GM15510 (cell line): ENCODE results near the gene DGLUCY.

Experiments used
- POLR2A ChIP-seq: IDR thresholded peaks from 3 replicates; pipeline ENCODE4 v1.6.1; 2011; ENCODE audit warnings: borderline replicate concordance; ENCODE audit not compliant: insufficient read length; ENCODE audit errors: extremely low read depth

DGLUCY gene

GRCh38 chr14:91245029-91245428 lies 131.2 kb downstream of the DGLUCY start:
- TF ChIP-seq POLR2A, result no peak

- TF ChIP-seq POLR2A, result no peak
Measured at GRCh38 chr14:91246051-91246852, 132.4 kb downstream of the DGLUCY start.

GRCh38 chr14:91249841-91250616 lies 136.2 kb downstream of the DGLUCY start:
- TF ChIP-seq POLR2A, result peak; percentile 16

- TF ChIP-seq POLR2A, result no peak
Measured at GRCh38 chr14:91250912-91251311, 137.0 kb downstream of the DGLUCY start.

- TF ChIP-seq POLR2A, result no peak
Measured at GRCh38 chr14:91252871-91253794, 139.3 kb downstream of the DGLUCY start.

GRCh38 chr14:91253795-91254323 lies 140.0 kb downstream of the DGLUCY start:
- no peak for TF ChIP-seq POLR2A

- TF ChIP-seq POLR2A, result no peak
Measured at GRCh38 chr14:91254461-91254860, 140.6 kb downstream of the DGLUCY start.

GRCh38 chr14:91255026-91255695 lies 141.3 kb downstream of the DGLUCY start:
- TF ChIP-seq POLR2A, result no peak

GRCh38 chr14:91256661-91257060 lies 142.8 kb downstream of the DGLUCY start:
- TF ChIP-seq POLR2A, result no peak

- TF ChIP-seq POLR2A, result no peak
Measured at GRCh38 chr14:91257328-91258010, 143.6 kb downstream of the DGLUCY start.

- no peak for TF ChIP-seq POLR2A
Measured at GRCh38 chr14:91258011-91258618, 144.2 kb downstream of the DGLUCY start.

- no peak for TF ChIP-seq POLR2A
Measured at GRCh38 chr14:91258876-91259275, 145.0 kb downstream of the DGLUCY start.

GRCh38 chr14:91261115-91261514 lies 147.2 kb downstream of the DGLUCY start:
- no peak for TF ChIP-seq POLR2A
